Measurements from ENCODE around the gene EEF1AKMT4.

EEF1AKMT4 gene

DNA sequence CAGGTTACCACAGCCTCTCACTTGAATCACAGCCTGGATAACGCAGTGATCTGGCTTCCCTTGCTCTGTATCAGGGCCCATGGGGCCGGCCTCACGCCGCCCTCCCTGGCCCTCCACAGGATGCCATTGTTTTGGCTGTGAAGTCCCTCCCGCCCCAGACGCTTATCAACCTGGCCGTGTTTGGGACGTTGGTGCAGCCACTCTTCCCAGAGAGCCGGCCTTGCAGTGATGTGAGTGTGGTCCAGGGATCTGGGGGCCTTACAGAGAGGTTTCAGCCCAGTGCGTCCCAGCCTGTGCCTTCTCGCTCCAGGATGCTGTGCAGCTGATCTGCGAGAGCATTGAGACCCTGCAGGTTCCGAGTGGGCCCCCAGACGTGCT lies 13.4 kb upstream of the EEF1AKMT4 start:
- no peak for DNase-seq (ENCODE audit: low read depth)

DNA sequence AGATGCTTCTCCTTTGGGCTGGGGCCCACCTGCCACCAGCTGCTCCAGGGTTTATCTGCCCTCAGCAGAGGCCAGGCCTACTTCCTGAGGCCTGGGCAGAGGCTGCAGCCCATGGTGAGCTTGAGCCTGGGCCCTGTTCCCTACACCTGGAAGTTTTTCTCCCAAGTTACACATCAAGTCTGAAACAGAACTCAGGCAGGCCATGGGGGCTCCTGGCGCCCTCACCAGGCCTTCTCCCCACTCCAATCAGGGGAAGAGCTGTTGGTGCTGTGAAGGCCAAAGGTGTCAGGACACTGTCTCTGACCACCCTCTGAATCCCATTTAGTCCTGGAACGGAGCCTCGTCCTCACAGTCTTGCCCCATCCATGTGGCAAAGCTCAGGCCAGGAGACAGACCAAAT lies 12.8 kb upstream of the EEF1AKMT4 start:
- no peak for DNase-seq (ENCODE audit: low read depth)

- no peak for DNase-seq (ENCODE audit: low read depth)
These were observed 12.3 kb upstream of the EEF1AKMT4 start for GRCh38 chr3:184237211-184237610.

GRCh38 chr3:184237807-184238206 lies 11.7 kb upstream of the EEF1AKMT4 start:
- DNase-seq (ENCODE audit: low read depth), result no peak

DNA sequence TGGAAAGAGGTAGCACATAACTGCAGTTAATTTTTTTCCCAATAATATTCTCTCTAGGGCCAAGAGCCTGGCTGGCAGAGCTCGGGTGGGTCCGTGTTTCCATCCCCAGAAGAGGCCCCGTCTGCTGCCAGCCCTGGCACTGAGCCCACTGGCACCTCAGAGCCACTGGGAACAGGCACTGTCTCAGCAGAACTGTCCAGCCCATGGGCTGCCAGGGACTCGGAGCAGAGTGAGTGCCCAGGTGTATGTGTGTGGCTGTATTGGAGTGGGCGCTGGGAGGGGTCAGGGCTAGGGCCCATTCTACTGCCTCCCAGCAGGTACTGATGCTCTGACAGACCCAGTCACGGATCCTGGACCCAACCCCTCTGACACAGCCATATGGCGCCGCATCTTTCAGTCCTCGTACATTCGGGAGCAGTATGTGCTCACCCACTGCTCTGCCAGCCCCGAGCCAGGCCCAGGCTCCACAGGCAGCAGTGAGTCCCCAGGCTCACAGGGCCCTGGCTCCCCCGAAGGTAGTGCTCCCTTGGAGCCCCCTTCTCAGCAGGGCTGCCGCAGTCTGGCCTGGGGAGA lies 11.1 kb upstream of the EEF1AKMT4 start:
- DNase-seq (ENCODE audit: low read depth), result no peak

GRCh38 chr3:184239221-184239620 lies 10.3 kb upstream of the EEF1AKMT4 start:
- no peak for DNase-seq (ENCODE audit: low read depth)

- DNase-seq (ENCODE audit: low read depth), result no peak
These were observed 9.8 kb upstream of the EEF1AKMT4 start for GRCh38 chr3:184239708-184240107.

DNA sequence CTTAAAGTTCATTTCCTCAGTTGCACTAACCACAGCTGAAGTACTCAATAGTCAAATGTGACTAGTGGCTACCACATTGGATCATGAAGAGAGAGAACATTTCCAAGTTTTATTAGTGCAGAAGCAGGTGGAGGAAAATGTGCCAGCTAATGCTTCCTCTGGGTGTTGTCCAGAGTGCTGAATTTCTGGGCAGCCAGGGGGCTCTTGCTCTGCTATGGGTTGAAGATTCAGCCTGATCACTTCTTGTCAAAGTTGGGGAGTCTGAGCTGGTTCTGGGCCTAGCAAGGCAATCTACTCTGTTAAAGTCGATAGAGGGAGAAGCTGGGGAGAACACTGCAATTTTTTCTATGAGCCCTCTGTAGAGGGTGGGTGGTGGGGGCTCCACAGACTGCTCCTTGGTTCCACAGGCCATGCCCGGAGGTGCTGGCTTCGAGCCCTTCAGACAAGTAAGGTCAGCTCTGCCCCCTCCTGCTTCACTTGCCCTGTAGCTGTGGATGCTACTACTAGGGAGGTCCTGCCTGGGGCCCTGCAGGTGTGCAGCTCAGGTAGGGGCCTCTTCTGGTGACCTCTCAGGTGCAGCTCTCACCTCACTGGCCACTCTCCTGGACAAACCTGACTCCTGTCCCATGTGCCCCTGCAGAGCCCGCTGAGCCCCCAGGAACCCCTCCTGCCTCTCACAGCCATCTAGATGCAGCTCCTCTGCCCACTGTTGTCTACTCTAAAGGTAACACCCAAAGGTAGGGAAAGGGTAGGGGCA lies 8.9 kb upstream of the EEF1AKMT4 start:
- no peak for DNase-seq (ENCODE audit: low read depth)

- no peak for DNase-seq (ENCODE audit: low read depth)
These were observed 8.4 kb upstream of the EEF1AKMT4 start for GRCh38 chr3:184241141-184241446.

DNA sequence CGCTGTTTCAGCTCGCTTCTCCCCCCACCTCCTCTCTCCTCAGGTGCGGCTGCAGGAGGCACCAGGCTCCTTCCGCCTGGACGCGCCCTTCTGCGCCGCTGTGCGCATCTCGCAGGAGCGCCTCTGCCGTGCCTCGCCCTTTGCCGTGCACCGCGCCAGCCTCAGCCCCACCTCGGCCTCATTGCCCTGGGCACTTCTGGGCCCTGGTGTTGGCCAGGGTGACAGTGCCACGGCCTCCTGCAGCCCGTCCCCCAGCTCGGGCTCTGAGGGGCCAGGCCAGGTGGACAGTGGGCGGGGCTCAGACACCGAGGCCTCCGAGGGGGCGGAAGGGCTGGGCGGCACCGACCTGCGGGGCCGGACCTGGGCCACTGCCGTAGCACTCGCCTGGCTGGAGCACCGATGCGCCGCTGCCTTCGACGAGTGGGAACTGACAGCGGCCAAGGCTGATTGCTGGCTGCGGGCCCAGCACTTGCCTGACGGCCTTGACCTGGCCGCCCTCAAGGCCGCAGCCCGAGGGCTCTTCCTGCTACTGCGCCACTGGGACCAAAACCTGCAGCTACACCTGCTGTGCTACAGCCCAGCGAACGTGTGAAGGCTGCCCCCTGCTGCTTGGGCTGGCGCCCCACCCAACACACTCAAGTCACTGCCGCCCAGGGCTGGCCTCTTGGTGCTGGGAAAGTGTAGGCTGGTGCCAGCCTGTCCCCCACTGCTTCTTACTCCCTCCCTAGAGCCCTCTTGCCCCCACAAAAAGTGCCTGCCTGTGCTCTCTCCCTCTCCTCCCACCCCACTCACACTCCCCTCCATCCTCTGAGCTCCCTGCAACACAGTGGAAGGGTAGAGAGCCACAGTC lies 7.8 kb upstream of the EEF1AKMT4 start:
- DNase-seq (ENCODE audit: low read depth), result no peak

- no peak for DNase-seq (ENCODE audit: low read depth)
These were observed 7.2 kb upstream of the EEF1AKMT4 start for GRCh38 chr3:184242297-184242685.

- peak; percentile 33 for DNase-seq (ENCODE audit: low read depth)
These were observed 739 bp upstream of the EEF1AKMT4 start, which contains the start of gene ALG3 for GRCh38 chr3:184248454-184249411. Gene ALG3, minus strand, starts transcription at chr3:184248962. Its CDS starts 22 bp downstream, at chr3:184248940.

DNA sequence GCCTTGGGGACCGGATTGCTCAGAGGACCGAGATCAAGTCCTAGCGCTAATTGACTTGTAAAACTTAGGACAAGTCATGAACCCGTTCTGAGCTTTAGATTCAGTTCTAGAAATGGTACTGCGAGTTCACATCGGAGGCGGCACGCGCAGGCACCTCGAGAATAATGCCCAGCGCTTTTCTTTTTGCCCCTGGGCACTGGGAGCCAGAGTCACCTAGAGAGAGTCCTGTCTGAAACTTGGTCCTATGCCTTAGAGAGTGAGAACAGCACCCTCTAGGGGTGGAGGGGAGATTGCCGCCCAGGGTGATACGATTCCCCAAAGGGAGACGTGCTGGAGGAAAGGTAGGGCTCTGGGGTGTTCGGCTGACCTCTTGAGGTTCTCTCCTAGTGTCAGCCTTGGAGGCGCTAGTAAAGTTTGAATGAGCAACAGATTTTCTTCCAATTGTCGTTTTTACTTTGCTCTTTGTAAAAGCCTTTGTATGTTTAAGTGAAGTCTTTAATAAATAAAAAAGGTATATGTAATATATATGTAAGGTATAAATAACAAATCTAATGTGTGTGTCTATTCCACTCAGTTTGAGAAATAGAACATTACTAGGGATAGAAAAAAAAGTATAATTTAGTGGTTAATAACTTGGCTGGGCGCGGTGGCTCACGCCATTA lies 826 bp downstream of the EEF1AKMT4 start:
- peak; percentile 51 for DNase-seq (ENCODE audit: low read depth)

DNA sequence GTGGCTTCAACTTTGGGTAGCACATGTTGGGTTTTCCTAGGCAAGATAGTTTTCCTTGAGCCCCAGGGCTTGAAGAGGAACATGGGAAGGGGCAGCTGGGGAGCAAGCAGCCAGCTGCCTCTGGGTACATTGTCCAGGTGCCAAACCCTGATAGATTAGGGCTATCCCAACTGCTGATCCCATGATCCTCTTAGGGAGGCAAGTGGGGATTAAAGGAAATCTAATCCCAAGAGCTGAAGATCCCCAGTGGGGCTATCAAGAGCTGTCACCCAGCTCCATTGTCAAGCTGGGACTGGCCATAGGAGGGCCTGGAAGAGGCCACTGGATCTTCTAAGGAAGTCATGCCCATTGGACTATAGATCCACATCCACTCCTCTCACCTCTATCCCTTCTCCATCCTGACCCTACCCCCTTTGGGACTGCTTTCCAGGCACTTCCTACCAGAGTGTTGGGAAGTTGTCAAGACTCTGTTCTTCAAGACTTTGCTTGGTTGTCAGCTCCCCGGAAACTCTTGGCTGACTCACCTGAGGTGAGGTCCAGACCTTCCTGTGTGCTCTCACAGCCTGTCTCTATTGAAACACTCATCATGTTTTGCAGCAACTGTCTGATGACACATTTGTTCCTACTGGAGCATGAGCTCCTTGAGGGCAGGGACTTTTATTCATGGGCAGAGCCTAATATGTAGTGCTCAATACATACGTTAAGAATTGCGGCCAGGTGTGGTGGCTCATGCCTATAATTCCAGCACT lies 6.0 kb downstream of the EEF1AKMT4 start:
- no peak for DNase-seq (ENCODE audit: low read depth)

- no peak for DNase-seq (ENCODE audit: low read depth)
These were observed 7.8 kb downstream of the EEF1AKMT4 start for GRCh38 chr3:184257083-184257915.

DNA sequence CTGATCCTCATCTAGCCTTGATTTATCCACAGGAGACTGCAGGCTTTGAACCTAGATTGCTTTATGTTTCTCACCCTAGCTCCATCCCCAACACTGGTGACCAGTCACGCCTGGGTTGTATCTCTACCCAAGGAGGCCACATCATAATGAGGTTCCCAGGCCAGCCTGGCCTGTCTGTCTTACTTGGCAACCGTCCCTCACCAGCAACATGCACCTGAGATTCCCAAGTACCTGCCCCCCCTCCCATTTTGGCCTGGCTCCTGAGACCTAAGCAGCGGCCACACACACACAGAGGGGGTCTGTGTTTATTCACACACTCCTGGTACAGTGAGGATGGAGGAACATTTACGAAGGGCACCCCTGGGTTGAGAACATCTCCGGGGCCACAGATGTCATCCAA lies 9.5 kb downstream of the EEF1AKMT4 start:
- no peak for DNase-seq (ENCODE audit: low read depth)

DNA sequence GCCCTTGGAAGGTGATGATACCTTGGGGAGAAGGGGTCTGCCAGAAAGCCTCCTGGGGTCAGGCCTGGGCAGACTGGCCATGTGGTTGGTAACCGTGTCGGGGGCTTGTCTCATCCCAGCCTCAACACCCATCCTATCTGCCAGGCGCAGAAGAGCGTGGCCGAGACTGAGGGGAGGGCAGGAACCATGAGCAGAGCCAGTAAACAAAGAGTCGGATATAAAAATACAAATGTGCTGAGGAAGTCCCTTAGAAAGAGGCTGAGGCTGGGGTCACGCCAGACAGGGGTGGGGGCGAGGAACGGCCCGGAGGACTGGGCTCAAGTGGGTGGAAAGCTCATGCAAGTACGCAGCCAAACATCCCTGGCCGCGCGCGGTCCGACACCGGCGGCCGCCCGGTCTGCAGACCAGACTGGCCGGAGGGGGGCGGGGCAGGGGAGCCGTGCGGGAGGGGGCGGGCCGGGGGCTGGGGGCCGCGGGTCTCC lies 10.0 kb downstream of the EEF1AKMT4 start:
- no peak for DNase-seq (ENCODE audit: low read depth)

DNA sequence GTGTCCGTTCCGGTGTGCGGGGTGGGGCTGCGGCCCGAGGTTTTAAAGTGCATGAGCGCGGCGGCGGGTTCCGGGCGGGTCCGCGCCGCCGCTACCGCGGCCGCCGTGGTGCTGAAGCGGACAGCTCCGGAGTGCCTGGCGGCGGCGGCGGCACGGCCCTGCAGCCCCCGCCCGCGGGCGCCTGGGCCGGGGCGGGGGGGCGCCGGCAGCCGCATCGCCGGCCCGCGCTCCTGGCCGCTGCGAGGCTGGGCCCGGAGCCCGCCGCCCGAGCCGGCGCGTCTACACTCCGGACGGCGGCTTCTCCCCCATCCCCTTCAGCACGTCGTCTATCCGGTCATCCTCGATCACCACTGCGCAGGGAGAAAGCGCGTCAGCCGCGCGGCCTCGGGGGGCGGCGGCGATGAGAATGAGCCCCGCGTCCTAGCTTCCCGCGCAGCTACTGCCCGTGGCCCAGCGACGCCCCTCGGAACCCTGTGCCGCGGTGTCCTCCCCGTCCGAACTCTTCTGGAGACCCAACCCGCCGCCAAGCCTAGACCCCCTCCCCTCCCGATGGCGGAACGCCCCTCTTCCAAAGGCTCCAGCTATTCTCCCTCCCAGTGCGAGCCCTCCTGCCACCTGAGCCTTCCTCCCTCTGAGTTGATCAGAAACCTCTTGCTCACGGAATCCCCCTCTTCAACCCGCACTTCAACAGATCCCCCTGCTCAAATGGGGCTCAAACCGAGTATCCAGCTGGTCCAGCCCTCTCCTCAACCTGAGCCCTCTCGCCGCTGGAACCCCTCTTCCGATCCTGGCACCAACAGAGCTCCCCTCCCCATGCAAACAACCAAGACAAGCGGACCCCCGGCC lies 10.6 kb downstream of the EEF1AKMT4 start:
- no peak for DNase-seq (ENCODE audit: low read depth)

All from GM04503 (cell line).